ENCODE results near the gene HARS1. TPM values are rescaled to one million over a fixed set of nuclear protein-coding genes. Genes with fewer than 3 reads are reported as not detected.
"Not testable (repeated sequence)": the region's sequence is repeated elsewhere in the genome, so short reads cannot be mapped to it uniquely, and the experiment has no call there.

The HARS1 gene
- total RNA-seq, 1 donor from 2014 or later, result 77.7 TPM

GRCh38 chr5:140718266-140718592, 27.1 kb upstream of the HARS1 start:
- peaks cover 1% of the 10 kb centered on the region for H3K4me1 Mint-ChIP-seq (ENCODE audit: low read depth)

GRCh38 chr5:140716238-140716637, 25.1 kb upstream of the HARS1 start:
- DNase-seq (ENCODE audit: low spot score, unreplicated experiment); H3K9me3 Mint-ChIP-seq (ENCODE audit: low read depth); H3K27me3 Mint-ChIP-seq; H3K4me1 Mint-ChIP-seq (ENCODE audit: low read depth); H3K4me3 Mint-ChIP-seq (ENCODE audit: low read depth); H3K27ac Mint-ChIP-seq; H3K36me3 Mint-ChIP-seq (ENCODE audit: insufficient read depth): not testable (repeated sequence)

More at GRCh38 chr5:140718266-140718592, 27.1 kb upstream of the HARS1 start:
- Mint-ChIP-seq H3K27ac (no peak overlapping the region), H3K27me3 (peaks cover 6% of the 10 kb centered on the region), H3K36me3 (ENCODE audit: insufficient read depth) (no peaks in the 10 kb centered on the region), H3K9me3 (ENCODE audit: low read depth) (no peaks in the 10 kb centered on the region), H3K4me3 (ENCODE audit: low read depth) (peak overlapping the region; percentile 45)
- TF ChIP-seq, protein P1, sequence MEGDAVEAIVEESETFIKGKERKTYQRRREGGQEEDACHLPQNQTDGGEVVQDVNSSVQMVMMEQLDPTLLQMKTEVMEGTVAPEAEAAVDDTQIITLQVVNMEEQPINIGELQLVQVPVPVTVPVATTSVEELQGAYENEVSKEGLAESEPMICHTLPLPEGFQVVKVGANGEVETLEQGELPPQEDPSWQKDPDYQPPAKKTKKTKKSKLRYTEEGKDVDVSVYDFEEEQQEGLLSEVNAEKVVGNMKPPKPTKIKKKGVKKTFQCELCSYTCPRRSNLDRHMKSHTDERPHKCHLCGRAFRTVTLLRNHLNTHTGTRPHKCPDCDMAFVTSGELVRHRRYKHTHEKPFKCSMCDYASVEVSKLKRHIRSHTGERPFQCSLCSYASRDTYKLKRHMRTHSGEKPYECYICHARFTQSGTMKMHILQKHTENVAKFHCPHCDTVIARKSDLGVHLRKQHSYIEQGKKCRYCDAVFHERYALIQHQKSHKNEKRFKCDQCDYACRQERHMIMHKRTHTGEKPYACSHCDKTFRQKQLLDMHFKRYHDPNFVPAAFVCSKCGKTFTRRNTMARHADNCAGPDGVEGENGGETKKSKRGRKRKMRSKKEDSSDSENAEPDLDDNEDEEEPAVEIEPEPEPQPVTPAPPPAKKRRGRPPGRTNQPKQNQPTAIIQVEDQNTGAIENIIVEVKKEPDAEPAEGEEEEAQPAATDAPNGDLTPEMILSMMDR (IDR thresholded peaks at IDR 0.05; ENCODE audit: unreplicated experiment), result no peak
- DNase-seq (ENCODE audit: low spot score, unreplicated experiment), result no peak

GRCh38 chr5:140713562-140714094, 22.5 kb upstream of the HARS1 start:
- Mint-ChIP-seq H3K36me3 (ENCODE audit: insufficient read depth) (no peaks in the 10 kb centered on the region), H3K4me3 (ENCODE audit: low read depth) (no peak overlapping the region), H3K4me1 (ENCODE audit: low read depth) (peaks cover 6% of the 10 kb centered on the region), H3K9me3 (ENCODE audit: low read depth) (no peaks in the 10 kb centered on the region), H3K27me3 (peaks cover 3% of the 10 kb centered on the region), H3K27ac (no peak overlapping the region)
- no peak for DNase-seq (ENCODE audit: low spot score, unreplicated experiment)
- TF ChIP-seq, protein P1 (IDR thresholded peaks at IDR 0.05; ENCODE audit: unreplicated experiment), result no peak

DNA sequence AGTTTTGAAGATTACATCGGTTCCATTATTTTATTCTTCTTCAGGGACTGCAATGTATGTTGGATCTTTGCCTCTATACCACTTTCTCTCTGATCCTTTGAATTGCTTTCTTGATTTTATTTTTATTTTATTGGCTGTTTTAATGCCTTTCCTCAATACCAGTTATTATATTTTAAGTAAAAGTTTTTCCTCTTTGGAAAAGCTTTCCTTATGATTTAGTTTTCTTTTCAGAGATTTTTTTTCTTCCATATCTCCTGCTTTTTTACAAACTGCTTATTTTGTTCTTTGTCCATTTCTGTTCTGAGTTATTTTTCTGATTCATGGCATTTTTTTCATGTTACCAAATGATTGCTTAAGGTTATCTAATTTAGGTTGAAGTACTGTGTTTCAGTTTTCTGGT, 20.6 kb upstream of the HARS1 start:
- no peaks in the 10 kb centered on the region for H3K9me3 Mint-ChIP-seq (ENCODE audit: low read depth)
- no peak for DNase-seq (ENCODE audit: low spot score, unreplicated experiment)
- H3K27ac Mint-ChIP-seq, result peak overlapping the region; percentile 99
- H3K27me3 Mint-ChIP-seq, result peaks cover 3% of the 10 kb centered on the region
- H3K4me3 Mint-ChIP-seq (ENCODE audit: low read depth), result no peak overlapping the region
- H3K36me3 Mint-ChIP-seq (ENCODE audit: insufficient read depth), result peaks cover 4% of the 10 kb centered on the region
- H3K4me1 Mint-ChIP-seq (ENCODE audit: low read depth), result peaks cover 5% of the 10 kb centered on the region
- TF ChIP-seq, protein P1 (IDR thresholded peaks at IDR 0.05; ENCODE audit: unreplicated experiment), result no peak

GRCh38 chr5:140710899-140711552, 19.9 kb upstream of the HARS1 start:
- no peaks in the 10 kb centered on the region for H3K9me3 Mint-ChIP-seq (ENCODE audit: low read depth)
- H3K27ac Mint-ChIP-seq, result peak overlapping the region; percentile 99
- TF ChIP-seq, protein P1 (IDR thresholded peaks at IDR 0.05; ENCODE audit: unreplicated experiment), result no peak
- peaks cover 3% of the 10 kb centered on the region for H3K27me3 Mint-ChIP-seq
- H3K4me3 Mint-ChIP-seq (ENCODE audit: low read depth), result peak overlapping the region; percentile 82
- peaks cover 5% of the 10 kb centered on the region for H3K4me1 Mint-ChIP-seq (ENCODE audit: low read depth)
- peaks cover 10% of the 10 kb centered on the region for H3K36me3 Mint-ChIP-seq (ENCODE audit: insufficient read depth)
- DNase-seq (ENCODE audit: low spot score, unreplicated experiment), result peak; percentile 77

DNA sequence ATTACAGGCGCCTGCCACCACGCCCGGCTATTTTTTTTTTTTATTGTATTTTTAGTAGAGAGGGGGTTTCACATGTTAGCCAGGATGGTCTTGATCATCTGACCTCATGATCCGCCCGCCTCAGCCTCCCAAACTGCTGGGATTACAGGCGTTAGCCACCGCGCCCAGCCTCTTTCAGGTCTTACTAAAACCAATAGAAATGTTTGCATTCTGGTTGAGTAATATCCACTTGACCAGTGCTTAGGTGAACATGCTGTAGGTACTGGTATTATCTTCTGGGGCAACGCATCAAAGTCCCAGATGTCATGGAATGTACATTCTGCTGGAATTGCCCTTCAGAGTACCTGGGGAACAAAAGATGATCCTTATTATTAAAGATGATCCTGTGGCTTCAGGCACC, 17.6 kb upstream of the HARS1 start:
- Mint-ChIP-seq H3K4me3 (ENCODE audit: low read depth) (peak overlapping the region; percentile 32), H3K36me3 (ENCODE audit: insufficient read depth) (peaks cover 20% of the 10 kb centered on the region)
- H3K27ac Mint-ChIP-seq; H3K4me1 Mint-ChIP-seq (ENCODE audit: low read depth); H3K9me3 Mint-ChIP-seq (ENCODE audit: low read depth); H3K27me3 Mint-ChIP-seq; DNase-seq (ENCODE audit: low spot score, unreplicated experiment): not testable (repeated sequence)

Measured in progenitor cell of endocrine pancreas (in vitro differentiated cells).